Measurements from ENCODE around the gene IFNGR1.

The IFNGR1 gene

DNA sequence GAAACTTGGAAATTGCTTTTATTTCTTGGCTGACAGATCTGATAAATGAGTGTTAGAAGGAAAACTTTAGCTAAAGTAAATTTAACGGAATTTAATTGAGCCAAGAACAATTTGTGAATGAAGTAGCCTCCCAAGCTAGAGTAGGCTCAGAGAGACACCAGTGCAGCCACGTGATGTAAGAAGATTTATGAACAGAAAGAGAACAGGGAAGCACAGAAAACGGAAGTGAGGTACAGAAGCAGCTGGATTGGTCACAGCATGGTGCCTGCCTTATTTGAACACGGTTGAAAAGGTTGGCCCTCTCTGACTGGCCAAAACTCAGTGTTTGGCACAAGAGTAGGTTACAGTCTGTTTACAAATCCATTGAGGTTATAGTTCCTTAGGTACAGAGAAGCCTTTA, 29.5 kb upstream of the IFNGR1 start:
- TF ChIP-seq, protein P1, sequence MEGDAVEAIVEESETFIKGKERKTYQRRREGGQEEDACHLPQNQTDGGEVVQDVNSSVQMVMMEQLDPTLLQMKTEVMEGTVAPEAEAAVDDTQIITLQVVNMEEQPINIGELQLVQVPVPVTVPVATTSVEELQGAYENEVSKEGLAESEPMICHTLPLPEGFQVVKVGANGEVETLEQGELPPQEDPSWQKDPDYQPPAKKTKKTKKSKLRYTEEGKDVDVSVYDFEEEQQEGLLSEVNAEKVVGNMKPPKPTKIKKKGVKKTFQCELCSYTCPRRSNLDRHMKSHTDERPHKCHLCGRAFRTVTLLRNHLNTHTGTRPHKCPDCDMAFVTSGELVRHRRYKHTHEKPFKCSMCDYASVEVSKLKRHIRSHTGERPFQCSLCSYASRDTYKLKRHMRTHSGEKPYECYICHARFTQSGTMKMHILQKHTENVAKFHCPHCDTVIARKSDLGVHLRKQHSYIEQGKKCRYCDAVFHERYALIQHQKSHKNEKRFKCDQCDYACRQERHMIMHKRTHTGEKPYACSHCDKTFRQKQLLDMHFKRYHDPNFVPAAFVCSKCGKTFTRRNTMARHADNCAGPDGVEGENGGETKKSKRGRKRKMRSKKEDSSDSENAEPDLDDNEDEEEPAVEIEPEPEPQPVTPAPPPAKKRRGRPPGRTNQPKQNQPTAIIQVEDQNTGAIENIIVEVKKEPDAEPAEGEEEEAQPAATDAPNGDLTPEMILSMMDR (conservative IDR thresholded peaks at IDR 0.05; ENCODE audit: low read depth, low read length), result no peak
- no peak for DNase-seq (ENCODE audit: low read depth)
- no peak overlapping the region for H3K4me3 ChIP-seq (ENCODE audit: low read length)

DNA sequence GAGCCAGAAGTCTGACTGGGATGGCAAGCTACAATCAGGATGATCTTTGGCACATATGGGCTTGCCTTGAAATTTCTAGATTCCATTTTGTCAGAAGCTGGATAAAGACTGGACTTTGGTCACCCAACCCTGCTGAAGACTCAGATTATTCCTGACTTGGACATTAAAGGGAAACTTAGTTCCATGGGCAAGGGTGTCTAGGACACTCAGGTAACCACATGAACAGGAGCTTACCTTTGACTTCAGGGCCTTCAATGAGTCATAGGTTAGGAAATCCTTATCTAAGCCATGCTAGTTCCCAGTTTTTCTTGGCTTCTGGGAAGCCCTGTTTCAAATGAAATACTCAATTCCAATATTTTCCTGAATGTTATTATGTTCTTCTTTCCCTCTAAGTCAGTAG, 28.5 kb upstream of the IFNGR1 start:
- TF ChIP-seq, protein P1 (conservative IDR thresholded peaks at IDR 0.05; ENCODE audit: low read depth, low read length), result no peak
- H3K4me3 ChIP-seq (ENCODE audit: low read length), result no peak overlapping the region
- DNase-seq (ENCODE audit: low read depth), result no peak

DNA sequence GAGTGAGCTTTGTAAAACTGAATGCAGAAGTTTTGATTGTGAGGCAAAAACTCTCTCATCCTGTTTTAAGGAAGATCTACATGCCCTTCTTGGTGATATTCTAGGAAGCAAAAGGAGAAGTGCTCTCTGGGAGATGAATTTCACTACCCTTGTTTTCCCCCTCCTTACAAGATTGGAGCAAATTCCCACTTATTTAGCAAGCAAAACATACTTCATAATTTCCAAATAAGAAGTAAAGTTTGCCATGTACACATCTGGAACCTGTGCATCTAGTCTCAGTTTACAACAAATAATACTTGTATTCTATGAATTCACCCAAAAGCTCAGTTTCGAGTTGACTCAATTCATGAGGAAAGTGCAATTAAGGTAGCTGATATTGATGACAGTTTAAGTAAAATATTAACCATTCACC, 27.6 kb upstream of the IFNGR1 start:
- no peak for DNase-seq (ENCODE audit: low read depth)
- TF ChIP-seq, protein P1 (conservative IDR thresholded peaks at IDR 0.05; ENCODE audit: low read depth, low read length), result no peak
- H3K4me3 ChIP-seq (ENCODE audit: low read length), result no peak overlapping the region

DNA sequence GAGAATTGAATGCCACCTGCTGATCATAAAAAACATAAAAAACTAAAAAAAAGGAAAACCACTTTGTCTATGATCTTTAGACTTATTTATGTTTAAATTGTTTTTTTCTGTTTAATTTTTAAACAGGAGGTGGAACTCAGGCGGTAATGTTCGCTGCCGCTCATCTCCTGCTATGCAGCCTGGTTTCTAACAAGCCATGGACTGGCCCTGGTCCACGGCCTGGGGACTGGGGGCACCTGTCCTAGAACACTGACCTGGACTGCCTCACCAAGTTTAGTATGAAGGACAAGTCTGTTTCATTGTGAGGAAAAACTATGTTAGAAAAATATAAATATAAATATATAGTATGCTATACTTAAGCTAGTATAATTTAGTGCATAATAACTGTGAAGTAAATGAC, 27.0 kb upstream of the IFNGR1 start:
- no peak overlapping the region for H3K4me3 ChIP-seq (ENCODE audit: low read length)
- no peak for DNase-seq (ENCODE audit: low read depth)
- TF ChIP-seq, protein P1 (conservative IDR thresholded peaks at IDR 0.05; ENCODE audit: low read depth, low read length), result no peak

- no peak overlapping the region for H3K4me3 ChIP-seq (ENCODE audit: low read length)
- no peak for DNase-seq (ENCODE audit: low read depth)
- TF ChIP-seq, protein P1 (conservative IDR thresholded peaks at IDR 0.05; ENCODE audit: low read depth, low read length), result no peak
Observed at GRCh38 chr6:137241481-137242038, 22.4 kb upstream of the IFNGR1 start.

DNA sequence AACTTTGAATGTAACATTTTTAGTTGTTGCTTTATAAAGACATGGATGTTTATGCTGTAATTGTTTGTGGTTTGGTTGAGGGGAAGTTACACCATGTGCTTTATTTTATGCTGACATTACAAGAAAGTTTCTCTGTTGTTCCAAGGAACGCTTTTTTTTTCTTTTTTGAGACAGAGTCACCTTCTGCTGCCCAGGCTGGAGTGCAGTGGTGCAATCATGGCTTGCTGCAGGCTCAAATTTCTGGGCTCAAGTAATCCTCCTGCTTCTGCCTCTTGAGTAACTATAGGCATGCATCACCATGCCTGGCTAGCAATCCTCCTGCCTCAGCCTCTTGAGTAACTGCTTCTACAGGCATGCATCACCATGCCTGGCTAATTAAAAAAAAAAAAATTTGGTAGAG, 21.0 kb upstream of the IFNGR1 start:
- TF ChIP-seq, protein P1 (conservative IDR thresholded peaks at IDR 0.05; ENCODE audit: low read depth, low read length), result no peak
- DNase-seq (ENCODE audit: low read depth), result no peak
- H3K4me3 ChIP-seq (ENCODE audit: low read length), result no peak overlapping the region

GRCh38 chr6:137237413-137238170, 18.4 kb upstream of the IFNGR1 start:
- TF ChIP-seq, protein P1 (conservative IDR thresholded peaks at IDR 0.05; ENCODE audit: low read depth, low read length), result no peak
- H3K4me3 ChIP-seq (ENCODE audit: low read length), result no peak overlapping the region
- DNase-seq (ENCODE audit: low read depth), result peak; percentile 82
